Renal cortex interstitium (tissue), 11 donors: ENCODE measurements around the gene SUGP2. TPM values are rescaled to one million over a fixed set of nuclear protein-coding genes. Genes with fewer than 3 reads are reported as not detected.
A peak's percentile ranks its signal among the peaks of the same experiment; 100 is the strongest.

Source experiments
- DNase-seq, 11 donors: peaks; one replicate each; pipeline ENCODE4 v3.0.0-alpha.2; 2013; ENCODE audit warnings: low read depth in 9 of 11, low spot score in 4 of 11; ENCODE audit errors: extremely low read depth in 1 of 11
- polyA plus RNA-seq, 3 donors: library from polyadenylated mRNA; unstranded; fragments of 120-200 nt; gene quantifications; one replicate each; pipeline ENCODE4 v1.2.1, GENCODE V29; 2013; ENCODE audit not compliant: insufficient read length in 3 of 3

SUGP2 gene
- polyA plus RNA-seq, 3 donors, result 85.1 to 138 (median 91.5) TPM

DNA sequence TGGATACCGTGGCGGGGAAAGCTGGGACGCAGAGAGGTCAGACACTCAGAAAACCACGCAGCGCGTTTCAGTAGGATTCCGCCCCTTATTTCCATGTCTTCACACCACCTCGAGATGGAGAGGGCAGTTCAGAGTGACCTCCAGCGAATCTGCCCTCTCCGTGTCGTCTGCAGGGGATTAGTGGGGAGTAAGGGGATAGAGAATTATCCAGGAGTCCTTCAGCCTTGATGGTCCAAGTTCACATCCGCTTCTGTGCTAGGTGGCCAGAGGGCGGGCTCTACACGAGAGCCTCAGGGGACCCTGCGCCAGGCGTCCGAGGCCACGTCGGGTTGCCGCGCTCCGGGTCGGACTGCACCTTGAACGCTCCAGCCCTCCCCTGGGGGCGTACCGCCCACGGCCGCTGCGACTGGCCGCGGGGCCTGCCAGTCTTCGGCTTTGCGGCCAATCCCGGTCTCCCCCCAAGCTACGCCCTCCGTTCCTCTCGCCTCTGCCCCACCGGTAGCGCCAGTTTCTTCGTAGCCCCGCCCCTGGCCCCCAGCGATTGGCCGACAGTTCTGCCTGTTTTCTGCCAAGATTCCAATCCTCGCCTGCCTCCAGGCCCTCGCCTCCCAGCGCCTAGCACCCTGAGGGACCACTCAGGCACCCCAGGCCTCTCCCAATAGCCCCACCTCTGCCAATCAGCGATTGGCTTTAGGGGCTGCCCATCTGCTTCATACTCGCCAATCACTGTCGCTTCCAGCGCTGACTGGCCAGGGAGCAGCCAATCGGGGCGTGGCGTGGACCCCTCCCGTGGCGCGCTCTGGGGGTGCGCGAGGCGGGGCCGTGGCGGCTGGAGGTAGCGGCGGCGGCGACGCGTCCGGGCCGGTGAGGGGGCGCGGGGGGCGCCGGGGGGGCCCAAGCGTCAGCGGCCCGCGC is 30.1 kb upstream of the SUGP2 start, which contains the start of gene SLC25A42:
SLC25A42 (plus strand) TSS at position 812 of the 915 bp plus-strand sequence. CDS start 32,131 bp downstream, outside the sequence.
- peak; percentile 98 to 100 (median 99) for DNase-seq

DNA sequence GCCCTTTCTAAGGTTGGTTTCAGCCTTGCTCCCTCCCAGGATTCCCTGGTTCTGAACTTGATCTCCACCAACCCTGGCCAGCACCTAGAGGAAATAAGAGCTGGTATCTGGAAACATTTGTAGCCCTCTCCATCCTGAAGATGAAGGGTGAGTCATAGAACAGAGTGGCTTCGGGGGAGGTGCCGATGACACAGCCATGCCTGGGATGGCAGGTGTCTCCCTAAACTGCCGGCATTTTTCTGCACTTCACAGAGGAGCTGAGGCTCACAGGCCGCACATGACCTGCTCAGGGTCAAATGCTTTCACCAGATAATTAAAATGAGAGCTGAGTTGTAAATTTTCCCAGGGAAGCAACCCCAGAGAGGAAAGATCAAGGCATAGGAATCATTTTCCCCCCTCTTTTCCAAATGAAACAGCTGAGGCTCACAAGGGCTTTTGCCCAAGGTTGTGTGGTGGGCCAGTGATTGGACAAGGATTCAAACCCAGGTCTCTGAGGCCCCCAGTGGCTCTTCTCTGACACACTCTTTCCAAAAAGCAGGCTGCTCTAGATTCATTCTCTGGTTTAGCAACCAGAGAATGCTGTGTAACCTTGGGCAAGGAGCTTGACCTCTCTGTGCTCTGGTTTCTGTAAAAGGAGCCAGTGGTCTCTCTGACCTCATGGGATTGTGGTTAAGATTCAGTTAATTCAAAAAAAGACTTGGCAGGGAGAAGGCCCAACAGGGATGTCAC is 29.3 kb upstream of the SUGP2 start:
- DNase-seq, result no peak

DNA sequence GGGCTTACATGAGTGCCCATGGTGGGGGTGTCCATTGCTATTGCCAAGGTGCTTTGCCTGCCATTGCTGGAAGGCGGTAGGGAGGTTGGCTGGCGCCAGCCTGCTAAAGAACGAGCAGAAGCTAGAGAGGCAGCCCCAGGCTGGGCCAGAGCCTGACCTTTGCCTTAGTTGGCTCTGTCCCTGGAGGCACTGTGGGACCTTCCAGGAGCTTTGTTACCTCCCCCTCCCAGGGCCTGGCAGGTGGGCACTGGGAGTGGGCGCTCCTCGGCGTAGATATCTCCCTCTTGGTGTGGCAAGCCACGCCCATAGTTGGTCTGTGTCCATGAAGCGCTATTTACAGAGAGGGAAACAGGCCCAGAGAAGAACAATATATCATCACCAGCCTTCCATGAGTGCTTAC is 28.2 kb upstream of the SUGP2 start:
- no peak for DNase-seq

DNA sequence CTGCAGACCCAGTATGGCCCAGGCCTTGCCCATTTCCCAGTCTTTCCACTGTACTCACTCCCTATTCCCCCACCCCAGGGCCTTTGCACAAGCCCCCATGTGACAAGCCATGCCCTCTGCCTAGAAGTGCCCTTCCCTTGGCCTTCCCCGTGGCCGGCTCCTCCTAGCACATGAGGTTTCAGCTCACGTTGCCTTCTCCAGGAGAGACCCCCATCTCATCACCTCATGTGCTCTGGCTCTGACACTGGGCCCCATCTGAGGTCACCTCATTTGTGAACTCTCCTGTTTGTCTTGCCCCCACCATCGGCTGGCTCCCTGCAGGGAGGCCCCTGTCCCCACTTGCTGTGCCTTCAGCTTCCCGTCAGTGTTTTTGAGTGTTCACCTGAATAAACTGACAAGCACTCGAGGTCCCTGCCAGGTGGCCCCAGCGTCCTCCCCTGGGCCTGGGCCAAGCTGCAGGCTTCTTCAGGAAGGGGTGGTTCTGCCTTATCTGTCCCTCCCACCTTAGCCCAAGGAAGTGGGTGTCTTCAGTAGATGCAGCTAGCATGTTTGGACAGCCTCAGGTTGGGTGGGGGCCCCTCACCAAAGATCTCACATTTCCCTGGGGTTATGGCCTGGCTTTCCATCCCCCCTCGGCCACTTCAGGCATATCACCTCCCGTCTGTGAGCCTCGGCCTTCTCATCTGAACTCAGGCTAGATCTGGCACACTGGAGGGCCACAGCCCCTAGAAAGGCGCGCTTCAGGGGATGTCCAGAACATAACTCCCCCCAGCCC is 26.7 kb upstream of the SUGP2 start:
- DNase-seq, result no peak

DNA sequence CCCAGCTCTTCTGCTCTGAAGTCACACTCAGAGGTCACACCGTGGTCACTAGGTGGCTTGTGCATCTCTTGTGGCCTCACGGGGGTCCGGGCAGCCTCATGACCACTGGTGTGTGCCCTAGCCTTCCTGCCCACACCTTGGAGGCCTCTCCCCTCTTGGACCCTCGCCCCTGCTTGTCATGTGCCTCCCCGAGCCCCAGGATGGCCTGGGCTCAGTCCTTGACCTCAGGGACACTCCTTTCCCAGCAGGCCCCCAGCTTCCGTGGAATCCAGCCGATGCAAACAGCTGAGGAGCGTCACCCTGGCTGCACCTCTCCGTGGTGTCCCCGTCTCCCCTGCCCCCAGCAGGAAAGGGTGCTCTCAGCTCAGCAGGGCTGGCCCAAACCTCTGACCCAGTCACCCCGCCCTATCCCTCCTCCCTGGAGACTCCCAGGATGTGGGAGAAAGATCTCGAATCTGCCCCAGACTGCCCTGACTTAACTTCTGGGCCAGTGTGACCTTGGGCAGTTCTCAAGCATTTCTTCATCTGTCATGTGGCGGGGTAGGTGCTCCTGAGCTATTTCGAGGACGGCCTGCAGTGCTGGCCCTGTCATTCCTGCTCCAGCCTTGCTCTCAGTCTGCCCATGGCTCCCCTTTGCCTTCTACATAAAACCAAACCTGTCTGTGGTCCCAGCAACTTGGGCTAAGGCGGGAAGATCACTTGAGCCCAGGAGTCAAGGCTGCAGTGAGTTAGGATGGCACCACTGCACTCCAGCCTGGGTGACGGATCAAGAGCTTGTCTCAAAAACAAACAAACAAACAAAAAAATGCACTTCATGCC is 25.9 kb upstream of the SUGP2 start:
- DNase-seq, result no peak

DNA sequence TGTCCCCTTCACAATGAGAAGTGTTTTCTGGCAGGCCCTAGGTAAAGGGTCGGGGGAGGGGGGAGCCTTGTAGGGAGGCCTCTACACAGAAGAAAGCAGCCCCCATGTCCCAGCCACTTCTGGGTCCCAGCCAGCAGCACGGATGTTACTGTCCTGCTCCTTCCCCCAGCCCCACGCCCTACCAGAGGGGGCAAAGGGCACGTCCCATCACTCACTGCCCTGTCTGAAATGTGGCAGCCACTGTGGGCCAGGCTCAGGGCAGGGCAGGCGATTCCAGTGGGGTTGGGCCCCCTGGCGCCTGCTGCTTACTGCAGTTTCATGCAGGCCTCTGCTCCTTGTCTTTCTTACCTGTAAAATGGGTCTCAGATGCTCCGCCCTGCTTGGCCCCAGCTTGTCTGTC is 24.4 kb upstream of the SUGP2 start:
- DNase-seq, result no peak

DNA sequence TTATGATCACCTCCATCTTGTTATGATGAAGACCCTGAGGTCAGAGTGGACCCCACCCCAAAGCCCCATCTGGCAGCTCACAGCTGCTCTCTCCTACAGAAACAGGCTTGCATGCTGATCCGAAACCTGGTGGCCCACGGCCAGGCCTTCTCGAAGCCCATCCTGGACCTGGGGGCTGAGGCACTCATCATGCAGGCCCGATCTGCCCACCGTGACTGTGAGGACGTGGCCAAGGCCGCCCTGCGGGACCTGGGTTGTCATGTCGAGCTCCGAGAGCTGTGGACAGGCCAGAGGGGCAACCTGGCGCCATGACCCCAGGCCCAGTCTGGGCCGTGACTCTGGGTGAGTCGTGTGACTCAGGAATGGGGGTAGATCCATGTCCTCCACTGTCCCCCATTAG is 24.0 kb upstream of the SUGP2 start:
- no peak for DNase-seq

DNA sequence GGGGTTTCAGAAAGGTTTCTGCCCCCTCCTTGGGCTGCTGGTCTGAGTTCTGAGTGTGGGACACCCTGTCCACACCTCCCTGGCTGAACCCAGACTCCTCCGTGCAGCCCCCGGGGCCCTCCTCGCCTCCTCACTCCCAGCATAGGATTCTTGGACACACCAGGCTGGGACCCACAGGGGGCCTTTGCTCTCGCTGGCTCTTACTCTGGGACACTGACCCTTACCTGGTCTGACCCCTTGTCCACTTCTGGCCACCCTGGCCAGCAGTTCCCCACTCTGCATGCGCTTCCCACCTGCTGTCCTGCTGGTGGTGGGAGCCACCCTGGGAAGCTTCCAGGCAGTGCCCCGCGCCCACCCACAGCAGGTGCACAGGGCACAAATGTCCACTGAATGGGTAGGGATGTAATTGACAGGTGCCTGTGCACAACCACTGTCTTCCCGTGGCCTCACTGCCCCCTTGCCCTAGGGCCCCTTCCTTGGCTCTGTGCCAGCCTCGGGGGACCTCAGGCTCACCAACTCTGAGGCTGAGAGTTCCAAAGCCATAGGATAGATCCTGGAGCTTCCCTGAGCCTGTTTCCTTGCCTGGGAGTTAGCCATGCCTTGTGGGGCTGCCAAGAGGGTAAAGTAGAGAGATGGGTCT is 23.4 kb upstream of the SUGP2 start:
- DNase-seq, result no peak

DNA sequence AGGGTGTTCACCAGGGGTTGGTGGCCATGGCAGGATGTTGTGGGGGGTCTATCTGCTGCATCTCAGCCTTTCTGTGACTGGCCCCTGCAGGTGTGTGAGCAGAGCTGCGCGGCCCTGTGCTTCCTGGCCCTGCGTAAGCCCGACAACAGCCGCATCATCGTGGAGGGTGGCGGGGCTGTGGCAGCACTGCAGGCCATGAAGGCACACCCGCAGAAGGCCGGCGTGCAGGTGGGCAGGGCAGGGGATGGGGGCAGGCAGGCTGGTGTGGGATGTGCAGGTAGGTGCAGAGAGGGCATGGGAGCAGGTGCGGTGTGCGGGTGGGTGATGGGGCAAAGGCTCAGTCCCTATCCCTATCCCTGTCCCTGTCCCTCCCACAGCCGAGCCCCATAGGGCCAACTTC is 22.4 kb upstream of the SUGP2 start:
- no peak for DNase-seq

DNA sequence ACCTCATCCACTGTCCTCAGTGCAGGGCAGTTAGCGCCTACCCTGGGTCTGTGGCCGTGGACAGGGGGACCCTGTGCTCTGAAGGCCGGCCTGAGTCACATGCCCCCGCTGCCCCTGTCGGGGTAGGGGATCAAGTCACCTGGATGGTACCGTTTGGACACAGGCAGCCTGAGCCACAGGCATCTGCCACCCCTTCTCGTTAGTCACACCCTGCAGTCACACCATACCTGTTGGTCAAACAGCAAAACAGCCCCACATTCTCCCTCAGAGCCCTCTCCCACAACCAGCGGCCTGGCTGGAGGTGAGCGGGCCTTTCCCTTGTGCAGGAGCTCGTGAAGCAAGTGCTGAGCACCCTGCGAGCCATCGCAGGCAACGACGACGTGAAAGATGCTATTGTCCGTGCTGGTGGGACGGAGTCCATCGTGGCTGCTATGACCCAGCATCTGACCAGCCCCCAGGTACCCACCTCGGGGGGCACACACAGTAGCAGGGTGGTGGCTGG is 21.7 kb upstream of the SUGP2 start:
- DNase-seq, result no peak

DNA sequence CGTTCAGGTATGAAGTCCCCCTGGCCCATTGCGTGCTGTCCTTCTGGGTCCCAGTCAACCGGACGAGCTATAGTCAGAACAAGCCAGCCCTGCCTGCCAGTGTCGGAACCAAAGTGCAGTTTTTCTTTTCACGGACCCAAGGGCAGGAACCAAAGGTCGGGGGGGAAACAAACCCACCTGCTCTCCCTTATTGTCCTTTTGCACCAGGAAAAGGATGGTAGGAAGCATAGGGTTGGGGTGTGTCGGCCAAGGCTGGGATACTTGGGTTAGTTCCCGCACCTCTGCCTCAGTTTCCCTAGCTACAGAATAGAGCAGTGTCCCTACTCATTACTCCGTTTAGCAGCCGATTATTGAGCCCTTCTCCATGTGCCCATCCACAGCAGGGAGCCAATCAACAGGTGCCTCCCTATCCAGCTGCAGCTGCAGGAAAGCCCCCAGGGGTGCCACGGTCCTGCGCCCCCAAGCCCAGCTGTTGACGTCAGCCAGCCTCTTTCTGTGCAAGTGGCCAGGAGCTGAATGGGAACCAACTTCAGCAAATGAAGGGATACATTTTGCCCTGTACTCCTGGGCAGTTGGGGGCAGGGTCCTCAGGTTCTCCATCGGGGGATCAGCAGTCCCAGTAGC is 21.1 kb upstream of the SUGP2 start:
- DNase-seq, result no peak

DNA sequence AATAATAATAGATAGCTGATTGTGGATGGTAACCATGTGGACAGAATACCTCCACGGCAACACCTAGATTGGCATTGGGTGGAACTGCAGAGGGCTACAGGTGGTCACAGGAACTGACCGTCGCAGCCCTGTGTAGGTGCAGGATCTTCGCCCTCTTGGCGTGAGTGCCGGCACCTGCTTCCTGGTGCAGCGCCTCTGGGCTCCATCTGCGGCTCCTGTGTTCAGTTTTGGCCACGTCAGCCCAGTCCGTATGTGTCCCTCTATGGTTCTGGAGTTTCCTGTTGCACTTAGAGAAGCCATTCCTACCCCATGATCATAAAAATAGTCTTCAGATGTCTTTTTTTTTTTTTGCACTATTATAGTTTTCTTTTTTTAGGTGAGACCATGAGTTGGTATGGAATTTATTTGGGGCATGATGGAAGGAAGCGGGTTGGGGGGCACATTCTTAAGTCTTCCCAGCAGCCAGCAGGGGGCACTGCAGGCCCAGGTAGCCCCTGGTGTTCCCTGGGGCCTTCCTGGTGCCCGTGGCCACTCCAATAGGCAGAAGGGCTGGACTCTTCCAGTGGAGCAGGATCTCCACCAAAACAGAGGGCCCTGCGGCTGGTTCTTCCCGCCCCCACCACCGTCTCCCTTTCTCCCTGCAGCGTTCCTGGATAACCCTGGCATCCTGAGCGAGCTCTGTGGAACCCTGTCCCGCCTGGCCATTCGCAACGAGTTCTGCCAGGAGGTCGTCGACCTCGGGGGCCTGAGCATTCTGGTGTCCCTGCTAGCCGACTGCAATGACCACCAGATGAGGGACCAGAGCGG is 20.4 kb upstream of the SUGP2 start:
- DNase-seq, result no peak

DNA sequence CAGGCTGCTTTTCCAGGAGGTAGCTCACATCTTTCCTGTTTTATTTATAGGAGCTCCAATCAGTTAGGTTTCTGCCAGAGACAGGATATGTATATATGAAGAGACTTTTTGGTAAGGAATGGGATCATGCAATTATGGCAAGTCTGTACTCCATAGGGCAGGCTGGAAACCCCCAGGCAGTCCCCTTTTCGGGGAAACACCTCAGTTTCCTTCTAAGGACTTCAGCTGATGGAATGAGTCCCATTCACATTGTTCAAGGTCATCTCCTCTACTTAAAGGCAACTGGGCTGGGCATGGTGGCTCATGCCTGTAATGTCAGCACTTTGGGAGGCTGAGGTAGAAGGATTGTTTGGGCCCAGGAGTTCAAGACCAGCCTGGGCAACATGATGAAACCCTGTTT is 19.6 kb upstream of the SUGP2 start:
- DNase-seq, result no peak

DNA sequence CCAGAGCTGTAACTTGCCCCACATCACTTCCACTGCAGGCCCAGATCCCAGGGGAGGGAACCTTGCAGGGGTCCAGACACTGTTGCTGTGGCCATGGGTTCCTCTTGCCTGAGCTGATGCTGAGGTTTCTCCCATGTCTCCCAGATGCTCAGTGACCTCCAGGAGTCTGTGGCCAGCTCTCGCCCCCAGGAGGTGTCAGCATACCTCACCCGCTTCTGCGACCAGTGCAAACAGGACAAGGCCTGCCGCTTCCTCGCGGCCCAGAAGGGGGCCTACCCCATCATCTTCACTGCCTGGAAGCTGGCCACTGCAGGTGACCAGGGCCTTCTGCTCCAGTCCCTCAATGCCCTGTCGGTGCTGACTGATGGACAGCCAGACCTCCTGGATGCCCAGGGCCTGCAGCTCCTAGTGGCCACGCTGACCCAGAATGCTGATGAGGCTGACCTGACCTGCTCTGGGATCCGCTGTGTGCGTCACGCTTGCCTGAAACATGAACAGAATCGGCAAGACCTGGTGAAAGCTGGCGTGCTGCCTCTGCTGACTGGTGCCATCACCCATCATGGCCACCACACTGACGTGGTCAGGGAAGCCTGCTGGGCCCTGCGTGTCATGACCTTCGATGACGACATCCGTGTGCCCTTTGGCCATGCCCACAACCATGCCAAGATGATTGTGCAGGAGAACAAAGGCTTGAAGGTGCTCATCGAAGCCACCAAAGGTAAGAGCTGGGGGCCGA is 18.3 kb upstream of the SUGP2 start:
- DNase-seq, result no peak

DNA sequence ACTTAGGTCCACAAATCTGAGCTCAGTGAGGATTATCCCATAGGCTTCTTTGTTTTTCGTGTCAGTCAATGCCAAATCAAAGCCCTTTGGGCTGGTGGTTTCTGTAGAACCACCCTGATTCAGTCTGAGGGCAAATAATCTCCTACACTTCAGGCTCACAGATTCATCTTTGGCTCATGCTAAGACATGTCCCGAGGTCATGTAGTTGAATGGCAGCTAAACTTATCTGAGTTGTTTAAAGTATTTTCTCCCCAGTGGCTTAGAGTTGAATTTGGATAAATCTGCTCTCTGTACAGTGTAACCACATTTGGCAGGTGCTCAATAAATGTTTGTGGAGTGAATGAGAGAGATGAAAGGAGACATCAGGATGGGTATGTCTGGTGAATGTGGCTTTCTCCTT is 17.4 kb upstream of the SUGP2 start:
- no peak for DNase-seq

DNA sequence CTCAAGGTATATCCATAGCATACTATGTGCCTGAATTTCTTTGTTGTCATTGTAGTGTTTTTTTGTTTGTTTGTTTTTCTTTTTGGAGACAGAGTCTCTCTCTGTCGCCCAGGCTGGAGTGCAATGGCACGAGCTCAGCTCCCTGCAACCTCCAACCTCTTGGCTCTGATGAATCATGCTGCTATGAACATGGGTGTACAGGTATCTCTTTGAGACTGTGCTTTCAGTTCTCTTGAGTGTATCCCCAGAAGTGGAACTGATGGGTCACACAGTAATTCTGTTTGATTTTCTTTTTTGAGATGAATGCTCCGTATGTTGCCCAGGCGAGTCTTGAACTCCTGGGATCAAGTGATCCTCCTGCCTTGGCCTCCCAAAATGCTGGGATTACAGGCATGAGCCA is 16.8 kb upstream of the SUGP2 start:
- DNase-seq, result no peak
